HG03097 (cell line): ENCODE results near the gene KSR2.
"Not testable (repeated sequence)": the region's sequence is repeated elsewhere in the genome, so short reads cannot be mapped to it uniquely, and the experiment has no call there.

Source experiments
- ATAC-seq: cut with Tn5 transposase; IDR thresholded peaks from one replicate; pipeline ENCODE4 v1.9.1; 2021; ENCODE audit not compliant: unreplicated experiment, low FRiP score

The KSR2 gene

DNA sequence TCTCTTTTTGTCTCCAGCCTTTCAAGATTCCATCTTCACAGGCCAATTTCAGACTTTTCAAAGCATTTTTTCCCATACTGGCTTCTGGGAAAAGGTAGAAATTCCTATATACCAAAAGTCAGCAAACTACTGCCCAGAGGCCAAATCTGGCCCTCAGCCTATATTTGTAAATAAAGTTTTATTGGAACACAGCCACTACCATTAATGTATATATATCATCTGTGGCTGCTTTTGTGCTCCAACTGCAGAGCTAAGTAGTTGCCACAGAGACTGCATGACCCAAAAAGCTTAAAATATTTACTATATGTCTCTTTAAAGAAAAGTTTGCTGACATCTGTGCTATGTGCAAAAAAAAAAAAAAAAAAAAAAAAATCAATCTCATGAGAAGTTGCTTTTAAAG lies 76.3 kb downstream of the KSR2 start:
- ATAC-seq: no peak

- not testable (repeated sequence) for ATAC-seq
Measured at GRCh38 chr12:117891265-117891664, 77.5 kb downstream of the KSR2 start.

DNA sequence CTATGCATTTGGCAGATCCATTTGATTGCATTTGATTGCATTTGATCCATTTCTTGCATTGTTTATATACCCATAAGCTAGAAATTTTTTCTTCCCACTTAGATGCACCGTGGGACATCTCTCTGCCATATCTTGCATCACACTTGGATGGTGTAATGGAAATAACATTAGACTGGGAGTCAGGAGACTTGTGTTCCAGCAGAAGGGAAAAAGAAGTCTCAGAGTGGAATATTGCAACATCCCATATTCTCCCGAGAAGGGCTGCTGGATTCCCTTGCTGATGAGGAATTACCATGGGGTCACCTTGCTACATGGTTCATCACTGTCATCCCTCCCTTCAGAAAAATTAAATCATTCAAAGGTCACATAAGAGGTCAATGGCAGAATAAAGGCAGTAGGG lies 78.1 kb downstream of the KSR2 start:
- ATAC-seq: no peak

GRCh38 chr12:117890137-117890536 lies 78.7 kb downstream of the KSR2 start:
- ATAC-seq: no peak

- no peak for ATAC-seq
Measured at GRCh38 chr12:117889098-117889497, 79.7 kb downstream of the KSR2 start.

DNA sequence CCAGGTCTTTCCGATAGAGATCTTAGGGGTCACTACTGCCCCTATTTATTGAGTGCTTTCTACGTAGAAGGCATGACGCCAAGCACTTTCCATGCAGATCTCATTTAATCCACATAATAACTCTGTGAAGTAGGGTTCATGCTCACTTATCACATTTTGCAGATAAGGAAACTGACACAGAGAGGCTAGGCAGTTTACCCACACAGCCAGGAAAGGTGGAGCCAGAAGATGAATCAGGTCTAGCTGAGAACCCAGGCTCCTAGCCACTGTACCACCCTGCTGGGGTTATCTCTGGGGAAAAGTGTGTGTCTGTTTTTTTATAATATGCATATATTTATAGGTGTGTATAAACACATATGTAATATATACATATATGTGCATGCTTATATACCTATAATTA lies 83.6 kb downstream of the KSR2 start:
- ATAC-seq: no peak

- no peak for ATAC-seq
Measured at GRCh38 chr12:117884161-117884560, 84.6 kb downstream of the KSR2 start.

DNA sequence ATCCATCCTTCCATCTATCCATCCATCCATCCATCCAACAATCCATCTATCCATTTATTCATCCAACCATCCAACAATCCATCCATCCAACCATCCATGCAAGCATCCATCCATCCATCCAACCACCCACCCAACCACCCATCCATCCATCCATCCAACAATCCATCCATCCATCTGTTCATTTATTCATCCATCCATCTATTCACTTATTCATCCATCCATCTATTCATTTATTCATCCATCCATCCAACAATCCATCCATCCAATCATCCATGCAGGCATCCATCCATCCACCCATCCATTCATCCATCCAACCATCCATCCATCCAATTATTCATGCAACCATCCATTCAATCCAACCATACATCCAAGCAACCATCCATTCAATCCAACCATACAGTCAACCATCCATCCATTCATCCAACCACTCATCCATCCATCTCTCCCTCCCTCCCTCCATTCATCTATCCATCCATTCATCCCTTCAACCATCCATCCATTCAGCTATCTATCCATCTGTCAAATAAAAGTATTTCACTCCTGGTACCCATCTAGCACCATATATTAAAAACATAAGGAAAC lies 86.1 kb downstream of the KSR2 start:
- ATAC-seq: no peak

GRCh38 chr12:117882181-117882580 lies 86.6 kb downstream of the KSR2 start:
- no peak for ATAC-seq

DNA sequence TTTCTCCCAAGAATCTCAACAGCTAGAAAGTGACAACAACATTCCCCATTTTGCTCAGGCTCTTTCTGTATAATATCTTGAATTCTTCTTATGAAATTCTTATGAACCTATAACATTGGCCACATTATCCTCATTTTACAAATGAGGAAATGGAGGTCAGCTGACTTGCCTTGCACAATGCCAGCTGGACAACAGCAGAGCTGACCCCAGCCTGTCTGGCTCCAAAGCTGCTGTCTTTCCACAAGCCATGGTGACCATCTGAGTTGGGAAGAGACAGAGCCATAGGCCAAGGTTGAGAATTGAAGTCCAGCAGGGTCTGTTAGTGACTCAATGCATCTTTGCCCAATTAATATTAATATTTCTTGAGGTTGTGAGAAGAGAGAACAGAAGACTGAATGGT lies 87.3 kb downstream of the KSR2 start:
- no peak for ATAC-seq

DNA sequence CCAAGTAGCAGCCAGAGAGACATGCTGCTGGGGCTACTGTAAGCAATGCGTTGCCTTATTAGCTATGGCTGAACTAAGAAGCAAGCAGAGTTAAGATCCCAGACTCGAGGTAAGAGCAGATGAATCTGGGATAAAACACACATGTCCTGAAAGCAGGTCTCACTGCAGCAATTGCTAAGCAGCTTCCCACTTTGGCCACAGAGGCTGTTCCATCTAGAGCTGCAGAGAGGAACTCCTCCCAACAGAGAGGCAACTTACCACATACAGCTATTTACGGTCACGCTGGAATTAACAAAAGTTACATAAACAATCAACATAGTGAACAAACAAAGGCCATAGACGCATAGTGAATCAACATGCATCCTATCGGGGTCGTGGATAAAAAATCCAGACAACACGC lies 90.2 kb downstream of the KSR2 start:
- ATAC-seq: no peak

- ATAC-seq: no peak
Measured at GRCh38 chr12:117876436-117876816, 92.4 kb downstream of the KSR2 start.

DNA sequence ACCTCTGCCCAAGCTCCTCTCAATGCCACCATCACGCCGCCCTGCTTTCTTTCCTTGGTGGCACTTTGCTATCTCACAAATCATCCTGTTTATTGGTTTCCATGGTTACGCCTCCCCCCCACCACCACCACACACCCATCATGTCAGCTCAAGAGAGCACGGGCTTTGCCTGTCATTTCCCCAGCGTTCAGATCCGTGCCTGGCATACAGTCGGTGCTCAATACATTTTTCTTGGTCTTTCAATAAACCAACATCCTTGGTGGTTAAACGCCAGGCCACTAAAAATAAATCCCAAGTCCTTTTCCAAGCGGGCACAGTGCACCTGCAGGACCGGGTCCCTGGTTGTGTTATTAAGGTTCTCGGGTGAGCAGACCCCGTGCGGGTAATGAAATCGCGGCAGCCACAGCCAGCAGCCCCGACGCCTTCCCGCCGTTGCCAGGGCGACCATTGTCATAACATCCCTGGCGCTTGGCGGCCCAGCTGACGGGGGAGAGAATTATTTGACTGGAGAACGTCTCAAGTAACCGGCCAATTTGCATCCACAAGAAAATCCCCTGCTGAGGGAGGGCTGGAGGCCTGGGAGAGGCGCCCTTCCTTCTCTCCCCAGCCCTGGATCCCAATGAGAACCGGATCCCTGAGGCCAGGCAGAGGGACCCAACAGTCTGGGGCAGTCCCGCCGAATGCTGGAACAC lies 92.9 kb downstream of the KSR2 start:
- ATAC-seq: no peak

- ATAC-seq: no peak
Measured at GRCh38 chr12:117874842-117875434, 93.9 kb downstream of the KSR2 start.

DNA sequence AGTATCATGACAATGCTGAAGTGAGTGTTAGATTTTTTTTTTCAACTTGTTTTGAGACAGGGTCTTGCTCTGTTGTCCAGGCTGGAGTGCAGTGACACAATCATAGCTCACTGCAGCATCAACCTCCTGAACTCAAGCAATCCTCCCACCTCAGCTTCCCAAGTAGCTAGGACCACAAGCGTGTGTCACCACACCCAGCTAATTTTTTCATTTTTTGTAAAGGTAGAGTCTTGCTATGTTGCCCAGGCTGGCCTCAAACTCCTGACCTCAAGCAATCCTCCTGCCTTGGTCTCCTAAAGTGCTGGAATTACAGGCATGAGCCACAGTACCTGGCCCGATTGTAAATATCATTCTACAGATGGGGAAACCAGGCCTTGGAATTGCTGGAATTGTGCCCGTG lies 94.6 kb downstream of the KSR2 start:
- ATAC-seq: not testable (repeated sequence)

- ATAC-seq: no peak
Measured at GRCh38 chr12:117872546-117873169, 96.1 kb downstream of the KSR2 start.

GRCh38 chr12:117869551-117869950 lies 99.2 kb downstream of the KSR2 start:
- no peak for ATAC-seq

DNA sequence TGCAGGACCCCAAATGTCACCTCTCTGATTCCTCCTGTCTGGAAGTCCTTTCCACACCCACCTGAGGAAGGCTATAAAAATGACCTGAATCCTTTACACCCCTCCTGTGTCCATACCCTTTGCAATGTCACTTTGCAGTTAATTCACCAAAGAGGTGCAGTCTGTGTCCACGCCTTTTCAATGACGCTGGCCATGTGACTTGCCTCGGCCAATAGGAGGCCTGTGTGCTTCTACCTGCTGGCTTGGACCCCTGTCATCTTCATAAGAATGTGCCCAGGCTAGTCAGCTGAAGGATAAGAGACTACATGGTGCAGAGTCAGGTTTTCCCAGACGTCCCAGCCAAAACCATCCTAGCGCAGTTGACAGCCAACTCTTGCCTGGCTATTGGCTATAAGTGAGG lies 101.4 kb downstream of the KSR2 start:
- ATAC-seq: no peak

- ATAC-seq: no peak
Measured at GRCh38 chr12:117865505-117865904, 103.3 kb downstream of the KSR2 start.

DNA sequence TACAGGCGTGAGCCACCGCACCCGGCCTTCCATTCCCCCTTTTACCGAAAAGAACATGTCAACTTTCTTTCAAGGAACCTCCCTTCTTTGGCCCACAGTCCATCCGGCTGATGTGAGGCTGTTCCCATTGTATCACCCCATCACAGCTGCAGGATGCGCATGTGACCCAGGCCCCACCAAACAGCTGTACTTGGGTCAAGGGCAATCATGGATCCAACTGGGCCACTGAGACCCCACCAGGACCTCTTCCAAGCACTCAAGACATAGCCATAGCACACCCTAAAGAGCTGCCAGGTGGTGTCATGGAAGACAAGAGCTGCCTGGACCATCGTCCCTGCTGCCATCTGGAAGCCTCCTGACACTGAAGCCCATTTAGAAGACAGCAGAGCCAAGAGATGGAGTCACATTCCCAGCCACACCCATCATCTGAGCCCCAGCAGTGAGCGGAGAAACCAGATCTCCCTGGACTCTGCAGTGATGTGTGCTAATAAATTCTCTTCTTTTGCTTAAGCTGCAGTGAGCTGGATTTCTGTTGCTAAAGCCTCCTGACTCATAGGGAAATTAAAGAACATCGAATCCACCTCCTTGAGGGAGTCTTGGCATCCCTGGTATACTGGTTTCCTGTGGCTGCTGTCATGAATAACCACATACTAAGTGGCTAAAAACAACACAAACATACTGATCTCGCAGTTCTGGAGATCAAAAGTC lies 105.6 kb downstream of the KSR2 start:
- no peak for ATAC-seq

DNA sequence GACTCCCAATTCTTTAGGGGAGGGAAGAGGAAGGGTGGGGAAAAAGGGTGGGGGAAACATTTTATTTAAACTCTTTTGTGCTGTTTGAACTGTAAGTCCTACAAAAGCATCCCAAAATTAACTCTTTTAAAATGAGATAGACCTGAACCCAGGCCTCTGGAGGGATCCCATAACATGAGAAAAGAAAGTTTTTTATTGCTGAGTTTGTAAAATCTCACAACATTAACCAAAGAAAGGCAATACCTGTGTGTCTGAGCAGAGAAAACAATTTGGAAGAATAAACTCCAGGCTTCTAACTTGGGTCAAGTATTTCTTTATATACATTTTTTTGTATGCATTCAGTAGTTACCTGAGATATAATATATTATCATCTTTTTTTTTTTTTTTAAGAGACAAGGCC lies 107.1 kb downstream of the KSR2 start:
- no peak for ATAC-seq
